ENCODE results near the gene KLRC4.

DNA sequence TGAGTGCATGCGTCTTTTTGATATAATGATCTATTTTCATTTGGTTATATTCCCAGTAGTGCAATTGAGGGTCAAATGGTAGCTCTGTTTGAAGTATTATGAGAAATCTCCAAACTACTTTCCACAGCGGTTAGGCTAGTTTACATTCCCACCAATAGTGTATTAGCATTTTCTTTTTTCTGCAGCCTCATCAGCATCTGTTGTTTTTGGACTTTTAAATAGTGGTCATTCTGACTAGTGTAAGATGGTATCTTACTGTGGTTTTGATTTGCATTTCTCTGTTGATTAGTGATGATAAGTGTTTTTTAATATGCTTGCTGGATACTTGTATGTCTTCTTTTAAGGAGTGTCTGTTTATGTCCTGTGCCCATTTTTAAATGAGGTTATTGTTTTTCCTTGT, 47.3 kb upstream of the KLRC4 start:
- no peak for TF ChIP-seq FOS (IDR thresholded peaks at IDR 0.05; ENCODE audit: borderline replicate concordance, insufficient read depth, low read length)
- TF ChIP-seq, protein P1, sequence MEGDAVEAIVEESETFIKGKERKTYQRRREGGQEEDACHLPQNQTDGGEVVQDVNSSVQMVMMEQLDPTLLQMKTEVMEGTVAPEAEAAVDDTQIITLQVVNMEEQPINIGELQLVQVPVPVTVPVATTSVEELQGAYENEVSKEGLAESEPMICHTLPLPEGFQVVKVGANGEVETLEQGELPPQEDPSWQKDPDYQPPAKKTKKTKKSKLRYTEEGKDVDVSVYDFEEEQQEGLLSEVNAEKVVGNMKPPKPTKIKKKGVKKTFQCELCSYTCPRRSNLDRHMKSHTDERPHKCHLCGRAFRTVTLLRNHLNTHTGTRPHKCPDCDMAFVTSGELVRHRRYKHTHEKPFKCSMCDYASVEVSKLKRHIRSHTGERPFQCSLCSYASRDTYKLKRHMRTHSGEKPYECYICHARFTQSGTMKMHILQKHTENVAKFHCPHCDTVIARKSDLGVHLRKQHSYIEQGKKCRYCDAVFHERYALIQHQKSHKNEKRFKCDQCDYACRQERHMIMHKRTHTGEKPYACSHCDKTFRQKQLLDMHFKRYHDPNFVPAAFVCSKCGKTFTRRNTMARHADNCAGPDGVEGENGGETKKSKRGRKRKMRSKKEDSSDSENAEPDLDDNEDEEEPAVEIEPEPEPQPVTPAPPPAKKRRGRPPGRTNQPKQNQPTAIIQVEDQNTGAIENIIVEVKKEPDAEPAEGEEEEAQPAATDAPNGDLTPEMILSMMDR (IDR thresholded peaks at IDR 0.05; ENCODE audit: extremely low read depth in 1 of 2, insufficient read depth in 1 of 2, low read depth in 1 of 2, low read length in 2 of 2), result no peak

Data from endothelial cell of umbilical vein (primary cell).